ENCODE data around the gene PBRM1.

The PBRM1 gene

DNA sequence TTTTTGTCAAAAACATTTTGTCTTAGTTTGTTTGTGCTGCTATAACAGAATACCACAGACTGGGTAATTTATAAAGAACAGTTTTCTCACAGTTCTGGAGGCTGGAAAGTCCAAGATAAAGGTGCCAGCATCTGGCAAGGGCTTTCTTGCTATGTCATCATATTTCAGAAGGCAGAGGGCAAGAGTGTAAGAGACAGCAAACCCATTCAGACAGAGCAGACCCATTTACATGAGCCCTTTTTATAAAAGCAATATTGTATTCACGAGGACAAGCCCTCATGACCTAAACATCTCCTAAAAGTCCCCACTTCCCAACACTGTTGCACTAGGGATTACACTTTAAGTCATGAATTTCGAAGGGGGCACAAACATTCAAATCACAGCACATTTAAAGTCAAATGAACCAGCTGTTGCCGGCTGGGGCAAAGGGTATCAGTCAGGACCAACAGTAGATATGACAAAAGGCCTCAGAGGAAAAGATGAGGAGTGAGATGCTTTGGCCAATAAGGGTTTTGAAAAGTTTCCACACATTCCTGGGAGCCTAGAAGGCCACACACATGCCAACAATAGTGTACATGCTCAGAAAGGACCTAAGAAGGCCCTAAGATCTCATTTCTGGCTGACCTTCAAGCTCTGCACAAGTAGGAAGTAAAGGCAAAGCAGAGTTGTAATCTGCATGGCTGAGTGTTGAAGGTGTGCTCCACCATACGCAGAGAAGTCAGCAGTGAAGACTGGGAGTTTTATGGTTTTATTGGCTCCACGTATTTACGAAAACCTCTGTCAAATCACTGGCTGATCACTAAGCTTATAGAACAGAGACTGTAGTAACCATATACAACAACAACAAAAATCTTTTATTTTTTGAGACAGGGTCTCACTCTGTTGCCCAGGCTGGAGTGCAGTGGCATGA is 111.4 kb downstream of the PBRM1 start:
- no peak for DNase-seq

- no peak for DNase-seq
Observed at GRCh38 chr3:52572221-52572620, 113.5 kb downstream of the PBRM1 start.

DNA sequence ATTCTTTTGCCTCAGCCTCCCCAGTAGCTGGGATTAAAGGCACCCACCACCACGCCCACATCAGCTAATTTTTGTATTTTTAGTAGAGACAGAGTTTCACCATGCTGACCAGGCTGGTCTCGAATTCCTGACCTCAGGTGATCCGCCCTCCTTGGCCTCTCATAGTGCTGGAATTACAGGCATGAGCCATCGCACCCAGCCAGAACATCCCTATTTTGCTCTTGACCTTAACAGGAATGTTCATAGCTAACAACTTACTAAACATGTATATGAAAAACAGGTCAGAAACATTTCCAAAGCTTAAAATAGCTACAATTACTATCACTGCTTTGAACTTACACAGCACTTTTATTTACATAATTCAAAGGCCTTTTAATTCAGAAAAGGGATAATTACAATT is 115.6 kb downstream of the PBRM1 start:
- DNase-seq: no peak

DNA sequence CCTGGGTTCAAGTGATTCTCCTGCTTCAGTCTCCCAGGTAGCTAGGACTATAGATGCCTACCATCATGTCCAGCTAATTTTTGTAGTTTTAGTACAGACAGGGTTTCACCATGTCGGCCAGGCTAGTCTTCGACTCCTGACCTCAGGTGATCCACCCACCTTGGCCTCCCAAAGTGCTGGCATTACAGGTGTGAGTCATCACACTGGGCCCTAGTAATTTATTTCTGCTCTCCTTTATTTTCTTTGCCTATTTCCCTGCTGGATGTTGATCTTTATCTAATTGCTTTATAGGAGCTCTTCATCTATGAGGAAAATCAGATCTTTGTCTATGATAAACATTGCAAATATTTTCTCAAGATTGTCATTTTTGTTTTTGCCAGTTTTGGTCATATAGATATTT is 117.6 kb downstream of the PBRM1 start:
- no peak for DNase-seq

DNA sequence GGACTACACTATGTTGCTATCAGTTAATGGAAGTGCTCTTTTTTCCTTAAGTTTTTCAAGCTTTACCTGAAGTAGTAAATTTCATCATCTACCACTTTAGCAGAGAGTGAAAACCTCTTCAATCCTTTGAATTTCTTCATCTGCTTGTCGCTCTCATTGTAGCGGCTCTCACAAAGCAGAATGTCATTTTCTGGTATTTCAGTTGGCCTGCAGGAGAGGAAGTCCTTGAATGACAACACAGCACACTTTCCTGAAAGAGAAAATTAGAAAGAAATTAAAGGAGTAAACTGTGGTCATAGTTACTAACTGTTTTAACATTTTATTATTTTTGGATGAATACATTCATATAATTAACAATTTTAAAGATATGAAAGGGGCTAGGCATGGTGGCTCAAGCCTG is 121.7 kb downstream of the PBRM1 start:
- DNase-seq: no peak

DNA sequence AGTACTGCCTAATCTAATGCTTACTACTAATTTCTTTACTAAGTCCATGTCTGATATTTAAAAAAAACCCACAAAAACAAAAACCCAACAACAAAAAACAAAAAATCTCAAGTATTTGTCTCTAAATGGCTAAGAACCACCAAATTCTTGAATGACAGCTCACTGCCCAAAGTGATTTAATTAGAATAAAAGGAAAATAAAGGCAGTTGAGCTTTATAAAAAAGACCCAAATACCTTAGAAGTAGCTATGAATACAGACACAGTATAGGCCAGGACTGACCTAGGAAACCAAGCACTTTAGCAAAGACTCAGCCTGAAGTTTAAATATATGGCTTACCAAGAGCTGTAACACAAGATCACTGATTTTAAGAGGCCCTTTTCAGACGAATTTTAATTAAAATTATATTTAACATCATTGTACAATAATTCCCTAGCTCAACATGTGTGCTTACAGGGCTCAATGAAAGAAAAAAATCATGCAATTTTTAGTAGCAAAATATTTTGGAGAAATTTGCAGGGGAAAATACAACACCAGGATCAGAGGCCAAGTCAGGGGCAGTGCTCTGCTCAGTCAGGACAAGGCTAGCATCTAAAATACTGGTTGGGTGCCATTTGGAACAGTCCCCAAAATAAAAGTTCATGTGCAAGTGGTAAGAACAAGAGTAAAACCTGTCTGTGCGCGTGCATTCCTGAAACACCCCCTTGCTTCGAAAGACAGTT is 124.5 kb downstream of the PBRM1 start:
- no peak for DNase-seq

DNA sequence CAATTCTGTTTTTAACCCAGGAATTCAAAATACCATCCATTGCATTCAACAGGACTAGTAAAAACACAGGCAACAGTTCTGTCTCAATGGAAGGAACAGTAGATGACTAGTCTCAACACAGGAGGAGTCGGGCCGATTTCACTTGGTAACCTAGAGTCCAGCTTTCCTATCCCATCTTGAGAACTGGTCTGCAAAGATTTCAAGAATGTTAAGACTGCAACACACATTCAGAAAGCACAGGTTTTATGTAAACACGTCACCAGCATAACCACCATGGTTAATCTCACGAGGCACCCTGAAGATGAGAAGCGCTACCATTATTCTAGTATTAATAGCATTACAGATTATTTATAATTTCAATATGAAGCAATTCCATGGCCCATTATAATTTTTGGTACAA is 127.3 kb downstream of the PBRM1 start:
- no peak for DNase-seq

GRCh38 chr3:52557011-52557960 is 128.4 kb downstream of the PBRM1 start:
- DNase-seq: no peak

GRCh38 chr3:52555056-52555455 is 130.7 kb downstream of the PBRM1 start:
- DNase-seq: no peak

- no peak for DNase-seq
Observed at GRCh38 chr3:52554026-52554755, 131.5 kb downstream of the PBRM1 start.

DNA sequence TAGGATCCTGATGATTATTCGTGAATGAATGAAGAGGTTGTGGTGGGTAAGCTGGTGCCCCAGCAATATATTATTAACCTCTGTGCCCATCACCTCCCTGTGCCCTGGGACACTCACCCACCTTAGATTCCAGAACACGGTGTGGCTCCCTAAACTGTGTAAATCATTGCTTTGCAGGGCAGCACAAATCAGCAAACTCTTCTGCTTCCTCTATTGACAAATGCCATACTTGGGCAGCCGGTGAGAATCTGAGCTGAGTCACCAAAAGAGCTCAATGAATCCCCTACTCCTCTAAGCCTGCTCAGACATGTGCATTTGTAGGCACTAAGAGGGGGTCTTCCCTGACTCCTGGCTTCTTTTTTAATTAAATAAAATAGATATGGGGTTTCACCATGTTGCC is 133.6 kb downstream of the PBRM1 start:
- DNase-seq: no peak

- no peak for DNase-seq
Observed at GRCh38 chr3:52551118-52551517, 134.6 kb downstream of the PBRM1 start.

GRCh38 chr3:52547143-52547542 is 138.6 kb downstream of the PBRM1 start:
- DNase-seq: no peak

DNA sequence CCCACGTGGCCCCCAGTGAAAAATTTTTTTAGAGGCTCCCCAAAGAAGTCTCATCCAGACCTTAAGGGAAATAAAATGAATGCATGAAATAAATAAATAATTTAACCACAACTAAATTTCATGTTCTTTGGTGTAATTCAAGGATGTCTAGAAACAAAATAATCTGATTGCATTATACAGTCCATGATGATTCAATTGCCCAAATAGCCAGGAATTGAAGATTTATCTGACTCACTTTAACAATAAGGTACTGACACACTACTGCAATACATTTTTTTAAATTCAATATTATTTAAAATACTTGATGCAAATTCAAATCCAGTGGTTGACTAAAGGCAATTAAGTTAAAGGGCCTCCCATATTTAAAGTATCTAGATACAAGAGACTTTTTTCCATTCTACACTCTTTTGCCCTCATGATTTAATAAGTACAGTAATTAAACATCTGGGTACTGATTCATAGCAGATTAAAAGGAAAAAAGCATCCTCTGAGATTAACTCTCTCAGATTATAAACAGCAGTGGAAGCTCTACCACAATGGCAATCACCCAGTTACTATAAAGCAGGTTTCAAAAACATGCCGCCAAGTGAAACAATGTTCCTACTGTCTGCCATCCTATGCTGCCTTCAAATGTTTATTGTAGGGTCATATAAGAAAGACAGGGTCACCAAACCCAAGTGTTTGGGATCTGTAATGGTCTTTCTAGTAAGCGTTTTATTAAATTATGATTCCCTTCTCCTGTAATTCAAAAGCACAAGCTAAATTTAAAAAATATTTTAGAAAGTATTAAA is 139.4 kb downstream of the PBRM1 start:
- no peak for DNase-seq

GRCh38 chr3:52544937-52545336 is 140.8 kb downstream of the PBRM1 start:
- no peak for DNase-seq

DNA sequence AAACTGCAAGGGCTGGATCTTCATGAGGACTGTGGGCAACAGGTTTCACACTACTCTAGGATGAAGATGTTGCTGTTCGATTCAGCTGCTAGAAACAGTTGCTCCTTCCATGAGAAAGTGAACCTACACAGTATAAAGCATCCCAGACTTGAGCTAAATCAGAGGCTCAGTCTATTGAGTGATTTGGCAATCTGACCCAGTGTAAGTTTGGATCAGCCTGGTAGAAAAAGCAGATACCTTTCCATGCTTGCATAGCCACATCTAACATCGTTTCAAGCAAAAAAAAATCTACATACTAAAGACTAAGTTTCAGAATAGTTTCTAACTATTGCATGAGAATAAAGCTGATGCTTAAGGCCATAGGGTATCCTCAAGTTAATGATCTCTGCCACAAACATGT is 144.7 kb downstream of the PBRM1 start:
- no peak for DNase-seq

DNA sequence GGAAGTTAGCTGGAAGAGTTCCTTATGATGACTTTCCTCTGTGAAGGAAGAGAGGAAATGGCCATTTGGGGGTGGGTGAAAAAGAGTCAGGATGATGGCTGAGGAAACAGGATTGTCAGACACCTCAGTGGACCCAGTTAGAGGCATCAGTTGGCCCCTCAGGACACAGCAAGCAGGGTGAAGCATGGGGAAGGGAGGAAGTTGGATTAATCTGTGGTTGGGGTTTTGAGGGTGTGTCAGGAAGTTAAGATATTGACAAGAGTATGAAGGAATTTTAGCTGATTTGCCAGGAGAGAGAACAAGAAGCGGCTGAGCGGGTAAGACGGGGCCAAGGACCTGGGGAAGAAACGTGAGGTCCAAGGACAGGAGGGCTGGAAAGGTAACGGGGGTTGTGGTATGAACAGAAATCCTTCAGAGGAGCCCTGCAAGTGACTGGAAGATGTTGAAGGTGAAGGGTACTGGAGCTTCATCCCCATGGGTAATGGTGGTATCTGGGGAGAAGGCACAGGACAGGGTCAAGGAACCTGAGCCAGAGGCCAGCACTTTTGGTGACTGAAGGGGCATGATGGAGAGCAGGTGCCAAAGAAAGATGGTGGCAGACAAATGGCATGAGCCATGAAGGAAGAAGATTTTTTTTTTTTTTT is 146.6 kb downstream of the PBRM1 start:
- DNase-seq: no peak

- DNase-seq: peak; percentile 61
Observed at GRCh38 chr3:52537726-52538421, 147.8 kb downstream of the PBRM1 start.

DNA sequence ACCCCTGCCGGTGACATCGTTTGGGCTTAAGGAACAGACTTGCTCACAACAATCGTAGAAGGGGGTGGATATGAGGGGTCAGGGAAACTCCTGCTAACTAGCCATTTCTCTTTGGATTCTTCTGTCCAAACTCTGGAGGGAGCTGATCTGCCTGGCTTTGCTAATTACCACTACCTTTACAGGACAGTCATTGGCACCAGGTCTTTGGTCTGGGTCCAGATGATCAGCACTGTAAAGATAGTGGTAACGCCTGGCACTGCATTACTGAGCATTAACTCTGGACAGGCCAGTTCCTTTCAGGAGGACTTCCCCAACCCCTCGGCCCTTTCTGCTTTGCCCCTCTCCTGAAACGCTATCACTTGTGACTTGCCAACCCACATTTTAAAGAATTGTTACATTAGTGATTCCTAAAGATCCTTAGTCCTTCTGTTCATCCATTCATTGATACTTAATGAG is 148.5 kb downstream of the PBRM1 start:
- no peak for DNase-seq
